GM10266 (cell line): Measurements from ENCODE around the gene CDC40.

Experiments
- DNase-seq: peaks from one replicate; pipeline ENCODE4 v3.0.0; 2012; ENCODE audit errors: extremely low spot score
- CTCF ChIP-seq: IDR thresholded peaks from 2 replicates; pipeline ENCODE4 v1.5.1; 2012; ENCODE audit warnings: mild to moderate bottlenecking, low read depth; ENCODE audit not compliant: control insufficient read depth, insufficient read depth; ENCODE audit errors: missing control alignments

The CDC40 gene

GRCh38 chr6:110250058-110250457, 69.8 kb downstream of the CDC40 start:
- no peak for DNase-seq
- TF ChIP-seq CTCF: no peak

- DNase-seq: no peak
- TF ChIP-seq CTCF: no peak
Observed at GRCh38 chr6:110250838-110251237, 70.6 kb downstream of the CDC40 start.

GRCh38 chr6:110255211-110255750, 75.1 kb downstream of the CDC40 start:
- no peak for TF ChIP-seq CTCF
- no peak for DNase-seq

GRCh38 chr6:110256366-110256765, 76.1 kb downstream of the CDC40 start:
- TF ChIP-seq CTCF: no peak
- DNase-seq: no peak

- TF ChIP-seq CTCF: no peak
- DNase-seq: peak; percentile 15
Observed at GRCh38 chr6:110265273-110265672, 85.0 kb downstream of the CDC40 start.

- no peak for DNase-seq
- TF ChIP-seq CTCF: no peak
Observed at GRCh38 chr6:110266996-110267395, 86.8 kb downstream of the CDC40 start.

- TF ChIP-seq CTCF: no peak
- no peak for DNase-seq
Observed at GRCh38 chr6:110269623-110270022, 89.4 kb downstream of the CDC40 start.
